IMR-90 (cell line): Measurements from ENCODE around the gene FOXO3. TPM values are rescaled to one million over a fixed set of nuclear protein-coding genes. Genes with fewer than 3 reads are reported as not detected.

Experiments used
- ATAC-seq: fragments of 200-7000 bp; cut with Tn5 transposase; 2 replicates; pipeline ENCODE4 v1.9.1; 2020; ENCODE audit warnings: low read depth, mild to moderate bottlenecking, moderate library complexity
- BruUV-seq: library from RNA; stranded (reverse); fragments of 400-500 nt; replicated peaks from 2 replicates; lab custom pipeline; 2021; lab: Mats Ljungman, UMichigan
- CTCF ChIA-PET: fragments of 300-600 bp; formaldehyde crosslinking; extraction: SDS; loops from one replicate; lab custom pipeline; 2021; ENCODE audit warnings: antibody characterized with exemption; lab: Yijun Ruan, JAX
- POLR2A ChIA-PET: fragments of 300-600 bp; sonication (Branson Sonifier 250); formaldehyde crosslinking; loops from one replicate; lab custom pipeline; 2022; ENCODE audit warnings: antibody characterized with exemption; ENCODE audit not compliant: unreplicated experiment; lab: Charles Lee
- DNase-seq: peaks from one replicate; pipeline ENCODE4 v3.0.0; 2013
- H2AFZ ChIP-seq: replicated peaks from 2 replicates; pipeline ENCODE3; 2013; ENCODE audit warnings: low read length, mild to moderate bottlenecking; ENCODE audit not compliant: poor library complexity
- H2AK5ac ChIP-seq: 2 replicates; pipeline ENCODE4 v1.6.1; 2013; ENCODE audit warnings: low read depth, low read length, inconsistent platforms
- H2AK9ac ChIP-seq: replicated peaks from 2 replicates; pipeline ENCODE3; 2013; ENCODE audit warnings: mild to moderate bottlenecking, low read depth, low read length, moderate library complexity; ENCODE audit not compliant: poor library complexity
- H2BK120ac ChIP-seq: 2 replicates; pipeline ENCODE4 v1.6.1; 2013; ENCODE audit warnings: low read depth, low read length, inconsistent platforms
- H2BK15ac ChIP-seq: 3 replicates; pipeline ENCODE4 v1.6.1; 2013; ENCODE audit warnings: low read depth, low read length, inconsistent platforms
- H2BK20ac ChIP-seq: 2 replicates; pipeline ENCODE4 v1.6.1; 2013; ENCODE audit warnings: low read depth, mild to moderate bottlenecking, inconsistent platforms, low read length, moderate library complexity
- H2BK5ac ChIP-seq: 2 replicates; pipeline ENCODE4 v1.6.1; 2013; ENCODE audit warnings: mild to moderate bottlenecking, low read depth, low read length, inconsistent platforms; ENCODE audit not compliant: poor library complexity, severe bottlenecking
- H3K14ac ChIP-seq: replicated peaks from 2 replicates; pipeline ENCODE4 v1.6.1; 2013; ENCODE audit warnings: low read depth, low read length, inconsistent platforms
- H3K18ac ChIP-seq: 2 replicates; pipeline ENCODE4 v1.6.1; 2013; ENCODE audit warnings: low read depth, low read length, control low read depth
- H3K23ac ChIP-seq: 2 replicates; pipeline ENCODE4 v1.6.1; 2013; ENCODE audit warnings: low read depth, low read length, inconsistent platforms
- H3K27ac ChIP-seq: 2 replicates; pipeline ENCODE4 v1.5.1; 2013; ENCODE audit warnings: mild to moderate bottlenecking, control low read depth, low read length; ENCODE audit not compliant: insufficient read depth
- H3K27me3 ChIP-seq: 2 replicates; pipeline ENCODE4 v1.6.1; 2013; ENCODE audit warnings: low read length; ENCODE audit not compliant: control insufficient read depth, insufficient read depth
- H3K36me3 ChIP-seq: 2 replicates; pipeline ENCODE4 v1.6.1; 2013; ENCODE audit warnings: low read length, mixed read lengths; ENCODE audit not compliant: control insufficient read depth, insufficient read depth
- H3K4ac ChIP-seq: 2 replicates; pipeline ENCODE4 v1.6.1; 2013; ENCODE audit warnings: low read depth, low read length, inconsistent platforms
- H3K4me1 ChIP-seq: 2 replicates; pipeline ENCODE4 v1.6.1; 2013; ENCODE audit warnings: low read length, mixed read lengths; ENCODE audit not compliant: control insufficient read depth, insufficient read depth
- H3K4me2 ChIP-seq: 2 replicates; pipeline ENCODE4 v1.6.1; 2013; ENCODE audit warnings: low read depth, mild to moderate bottlenecking, control low read depth, low read length, moderate library complexity
- H3K4me3 ChIP-seq: 2 replicates; pipeline ENCODE4 v1.5.1; 2013; ENCODE audit warnings: low read depth, mild to moderate bottlenecking, control low read depth, low read length, moderate library complexity; ENCODE audit not compliant: insufficient read depth
- H3K56ac ChIP-seq: 2 replicates; pipeline ENCODE4 v1.6.1; 2013; ENCODE audit warnings: low read length, inconsistent platforms; ENCODE audit not compliant: insufficient read depth; ENCODE audit errors: extremely low read depth
- H3K79me1 ChIP-seq, 2 experiments: 2 replicates each; pipeline ENCODE4 v1.6.1; 2013; ENCODE audit warnings: low read length in 2 of 2, inconsistent platforms in 1 of 2, low read depth in 1 of 2
- H3K9ac ChIP-seq: 2 replicates; pipeline ENCODE4 v1.6.1; 2013; ENCODE audit warnings: low read depth, low read length, control low read depth
- H3K9me1 ChIP-seq: 2 replicates; pipeline ENCODE4 v1.6.1; 2013; ENCODE audit warnings: low read length, inconsistent platforms; ENCODE audit not compliant: insufficient read depth
- H3K9me3 ChIP-seq: 2 replicates; pipeline ENCODE4 v1.6.1; 2013; ENCODE audit warnings: low read length; ENCODE audit not compliant: control insufficient read depth, insufficient read depth
- H4K20me1 ChIP-seq: 2 replicates; pipeline ENCODE4 v1.6.1; 2013; ENCODE audit warnings: low read length, inconsistent platforms; ENCODE audit not compliant: insufficient read depth
- H4K5ac ChIP-seq: 2 replicates; pipeline ENCODE4 v1.6.1; 2013; ENCODE audit warnings: mild to moderate bottlenecking, low read depth, low read length, control low read depth
- H4K8ac ChIP-seq, 2 experiments: 2 replicates each; pipeline ENCODE4 v1.6.1; 2013; ENCODE audit warnings: low read depth in 2 of 2, low read length in 2 of 2, control low read depth in 1 of 2, inconsistent platforms in 1 of 2
- H4K91ac ChIP-seq: 2 replicates; pipeline ENCODE4 v1.6.1; 2013; ENCODE audit warnings: low read depth, low read length, inconsistent platforms; ENCODE audit not compliant: insufficient read depth
- BHLHE40 ChIP-seq: fragments of 150-350 bp; IDR thresholded peaks from 2 replicates; pipeline ENCODE4 v1.6.1; 2016; ENCODE audit warnings: mild to moderate bottlenecking, low read depth, low read length
- FOS ChIP-seq: fragments of 150-350 bp; IDR thresholded peaks from 2 replicates; pipeline ENCODE4 v1.6.1; 2016; ENCODE audit warnings: low read depth, low read length
- MAFK ChIP-seq: IDR thresholded peaks from 2 replicates; pipeline ENCODE4 v1.6.1; 2012; ENCODE audit warnings: low read depth, low read length, improper control_type of control experiment
- POLR2A ChIP-seq: IDR thresholded peaks from 2 replicates; pipeline ENCODE4 v1.6.1; 2012; ENCODE audit warnings: mild to moderate bottlenecking, low read depth, low read length
- RFX5 ChIP-seq: IDR thresholded peaks from 2 replicates; pipeline ENCODE4 v1.8.0; 2012; ENCODE audit warnings: low read depth, mild to moderate bottlenecking, low read length, moderate library complexity
- WGBS, 2 experiments: methylation state at CpG; one replicate each; pipeline versions ENCODE4 v1.1.5 to v1.1.7; 2013; ENCODE audit warnings: missing lambda C conversion rate in 2 of 2; ENCODE audit not compliant: insufficient read length in 1 of 2; ENCODE audit errors: extremely low coverage in 2 of 2; 5-methylcytosine and 5-hydroxymethylcytosine counted together
- dilution Hi-C: fragments of 300-500 bp; cut with HindIII; formaldehyde crosslinking; loops from one replicate; pipeline ENCODE4 v1.14.3; 2018; ENCODE audit warnings: low sequenced_read_pairs; ENCODE audit not compliant: unreplicated experiment
- in situ Hi-C: fragments of 300-500 bp; cut with MboI; formaldehyde crosslinking; loops from 3 replicates; pipeline ENCODE4 v1.14.3; 2019; ENCODE audit warnings: low sequenced_read_pairs, inconsistent platforms, mixed read lengths
- intact Hi-C: fragments of 100-400 bp; cut with micrococcal nuclease; formaldehyde crosslinking; loops from 2 replicates; pipeline ENCODE4 v1.10.0; 2022
- polyA plus RNA-seq, 3 experiments: library from polyadenylated mRNA; depleted of rRNA; stranded (reverse); fragments of >200 nt; gene quantifications; 2 replicates each; pipeline ENCODE4 v1.2.3, GENCODE V29; 2012; ENCODE audit warnings: low replicate concordance in 1 of 3
- total RNA-seq: library from RNA; depleted of rRNA; stranded (reverse); fragments of >200 nt; gene quantifications from 2 replicates; pipeline ENCODE4 v1.2.3, GENCODE V29; 2012
- TF ChIP-seq, protein P1 (sequence below): fragments of 150-350 bp; IDR thresholded peaks from 2 replicates; pipeline ENCODE4 v1.6.1; 2017; ENCODE audit warnings: mild to moderate bottlenecking, antibody characterized with exemption, low read length, low read depth

The FOXO3 gene
- total and polyA plus RNA-seq, 2 of the 4 experiments (the other 2 are of a cell fraction) = 17.5 to 38.7 TPM

DNA sequence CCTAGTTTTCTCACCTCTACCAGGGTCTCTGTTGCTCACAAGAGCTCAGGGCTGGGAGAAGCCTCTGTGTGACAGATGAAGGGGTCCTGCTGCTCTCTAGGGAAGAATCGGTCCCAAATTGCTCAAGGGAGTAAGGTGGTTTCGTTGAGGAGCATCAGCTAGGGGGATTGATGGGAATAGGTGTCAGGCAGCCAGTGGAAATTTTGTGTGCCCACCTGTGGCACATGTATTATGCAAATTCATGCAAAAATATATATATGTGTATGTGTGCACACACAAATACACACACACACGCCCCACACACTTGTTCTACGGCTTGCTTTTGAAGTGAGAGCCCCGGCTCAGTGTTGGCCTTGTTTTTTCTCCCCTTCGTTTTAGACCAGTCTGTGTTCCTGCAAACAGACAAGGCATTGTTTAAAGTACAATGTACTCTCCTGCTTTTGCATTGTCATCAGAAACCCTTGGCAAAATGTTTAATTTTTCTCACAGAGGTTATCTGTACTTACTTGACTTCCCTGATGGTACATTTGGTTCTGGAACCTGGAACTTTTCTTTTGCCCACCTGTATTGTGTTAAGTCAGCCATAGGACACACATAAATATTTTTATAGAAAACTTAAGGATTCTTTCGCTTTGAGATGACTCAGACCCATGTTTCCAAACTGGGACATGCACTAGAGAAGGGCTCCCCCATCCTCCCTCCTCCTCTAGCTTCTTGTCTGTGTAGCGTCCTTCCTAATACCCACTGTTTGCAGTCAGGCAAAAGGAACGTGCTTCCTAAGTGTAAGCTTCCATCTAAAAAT lies 26.7 kb downstream of the FOXO3 start (continued):
- no peak for TF ChIP-seq RFX5
- TF ChIP-seq BHLHE40 = peak; percentile 73
- TF ChIP-seq POLR2A = no peak

DNA sequence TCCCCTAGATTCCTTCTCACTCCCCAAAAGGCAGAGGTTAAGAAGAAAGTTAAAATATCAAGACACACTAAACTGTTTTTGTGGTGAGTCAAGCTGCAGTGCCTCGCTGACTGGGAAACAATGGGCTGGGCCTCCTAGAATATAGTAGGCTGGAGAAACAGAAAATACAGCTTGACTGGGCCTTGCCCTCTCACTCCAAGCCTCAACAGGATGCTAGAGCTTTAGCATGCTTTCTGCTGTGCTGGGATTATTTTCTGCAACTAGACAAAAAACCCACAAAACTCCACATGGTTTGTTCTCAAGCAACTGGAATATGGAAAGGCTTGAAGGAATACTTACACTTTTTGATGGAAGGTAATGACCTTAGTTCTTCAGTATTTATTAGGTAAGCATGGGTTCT lies 27.9 kb downstream of the FOXO3 start:
- Histone ChIP-seq H2BK20ac (no peak overlapping the region), H3K14ac (no peak overlapping the region), H4K20me1 (peaks cover 83% of the 10 kb centered on the region), H3K9ac (no peak overlapping the region), H2BK15ac (no peak overlapping the region), H2BK5ac (peak overlapping the region; percentile 85), H2AFZ (no peak overlapping the region), H3K79me1 (peaks cover 24 to 75% of the 10 kb centered on the region in 2 experiments), H3K23ac (no peak overlapping the region; the same call in 1 of the 2 replicates), H3K56ac (no peak overlapping the region), H2AK5ac (no peak overlapping the region), H3K4me3 (no peak overlapping the region), H2AK9ac (no peak overlapping the region), H3K4ac (peak overlapping the region; percentile 42; the same call in 1 of the 2 replicates), H3K27ac (peak overlapping the region; percentile 4; the same call in 1 of the 2 replicates), H3K27me3 (no peaks in the 10 kb centered on the region), H4K8ac (peak overlapping the region in 1 of 2 experiments; percentile 12; a peak in 1 of 4 replicates), H3K4me1 (peaks cover 43% of the 10 kb centered on the region), H3K9me3 (no peaks in the 10 kb centered on the region), H3K18ac (no peak overlapping the region), H3K36me3 (peaks cover 1% of the 10 kb centered on the region; the same call in 1 of the 2 replicates), H3K4me2 (peak overlapping the region; percentile 27; the same call in 1 of the 2 replicates), H3K9me1 (peaks cover 41% of the 10 kb centered on the region), H4K5ac (no peak overlapping the region), H4K91ac (no peak overlapping the region), H2BK120ac (peak overlapping the region; percentile 29; the same call in 1 of the 2 replicates)
- ChIA-PET CTCF (interaction anchor here (0.6 to 1.8 kb wide), 2 partner anchors 10 to 34 kb away, joined by 3 to 9 read pairs; no protein-coding TSS in a partner anchor), POLR2A (interaction anchor here (0.6 kb wide), 1 partner anchor 28 kb away, joined by 4 read pairs; no protein-coding TSS in a partner anchor)
- dilution Hi-C loops (no loop called here), in situ Hi-C loops (no loop called here), intact Hi-C loops (no loop called here)
- TF ChIP-seq BHLHE40 (no peak), FOS (peak; percentile 16; the same call in 1 of the 2 replicates), MAFK (peak; percentile 52)
- TF ChIP-seq, protein P1, sequence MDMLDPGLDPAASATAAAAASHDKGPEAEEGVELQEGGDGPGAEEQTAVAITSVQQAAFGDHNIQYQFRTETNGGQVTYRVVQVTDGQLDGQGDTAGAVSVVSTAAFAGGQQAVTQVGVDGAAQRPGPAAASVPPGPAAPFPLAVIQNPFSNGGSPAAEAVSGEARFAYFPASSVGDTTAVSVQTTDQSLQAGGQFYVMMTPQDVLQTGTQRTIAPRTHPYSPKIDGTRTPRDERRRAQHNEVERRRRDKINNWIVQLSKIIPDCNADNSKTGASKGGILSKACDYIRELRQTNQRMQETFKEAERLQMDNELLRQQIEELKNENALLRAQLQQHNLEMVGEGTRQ = no peak
- no TSS peak for BruUV-seq
- DNase-seq (peak; percentile 67), ATAC-seq (peak; percentile 55)
- WGBS, 2 experiments = no CpG with 5 or more reads among the region's 1 CpG
